ENCODE measurements around the gene FRMD7.

FRMD7 gene

GRCh38 chrX:132077912-132078311, 49.9 kb downstream of the FRMD7 start:
- TF ChIP-seq CTCF (IDR thresholded peaks at IDR 0.05; ENCODE audit: low read depth, low read length, missing control alignments) = no peak
- no peak overlapping the region for H3K4me3 ChIP-seq (ENCODE audit: low read depth, low read length)
- DNase-seq (ENCODE audit: low read depth) = no peak

GRCh38 chrX:132077414-132077813, 50.4 kb downstream of the FRMD7 start:
- H3K4me3 ChIP-seq (ENCODE audit: low read depth, low read length) = no peak overlapping the region
- TF ChIP-seq CTCF (IDR thresholded peaks at IDR 0.05; ENCODE audit: low read depth, low read length, missing control alignments) = no peak
- no peak for DNase-seq (ENCODE audit: low read depth)

- peak; percentile 5 for TF ChIP-seq CTCF (IDR thresholded peaks at IDR 0.05; ENCODE audit: low read depth, low read length, missing control alignments)
- no peak overlapping the region for H3K4me3 ChIP-seq (ENCODE audit: low read depth, low read length)
- DNase-seq (ENCODE audit: low read depth) = no peak
These were observed 56.6 kb downstream of the FRMD7 start for GRCh38 chrX:132071254-132071653.

GRCh38 chrX:132068405-132068804, 59.4 kb downstream of the FRMD7 start:
- TF ChIP-seq CTCF (IDR thresholded peaks at IDR 0.05; ENCODE audit: low read depth, low read length, missing control alignments) = no peak
- H3K4me3 ChIP-seq (ENCODE audit: low read depth, low read length) = no peak overlapping the region
- no peak for DNase-seq (ENCODE audit: low read depth)

- DNase-seq (ENCODE audit: low read depth) = no peak
- no peak for TF ChIP-seq CTCF (IDR thresholded peaks at IDR 0.05; ENCODE audit: low read depth, low read length, missing control alignments)
- H3K4me3 ChIP-seq (ENCODE audit: low read depth, low read length) = no peak overlapping the region
These were observed 64.0 kb downstream of the FRMD7 start for GRCh38 chrX:132063862-132064261.

GRCh38 chrX:132063334-132063733, 64.5 kb downstream of the FRMD7 start:
- TF ChIP-seq CTCF (IDR thresholded peaks at IDR 0.05; ENCODE audit: low read depth, low read length, missing control alignments) = no peak
- no peak for DNase-seq (ENCODE audit: low read depth)
- H3K4me3 ChIP-seq (ENCODE audit: low read depth, low read length) = no peak overlapping the region

GRCh38 chrX:132059973-132060540, 67.8 kb downstream of the FRMD7 start:
- DNase-seq (ENCODE audit: low read depth) = no peak
- no peak overlapping the region for H3K4me3 ChIP-seq (ENCODE audit: low read depth, low read length)
- no peak for TF ChIP-seq CTCF (IDR thresholded peaks at IDR 0.05; ENCODE audit: low read depth, low read length, missing control alignments)
